HG02938 (cell line): Measurements from ENCODE around the gene SIRT1.
"Not testable (repeated sequence)": the region's sequence is repeated elsewhere in the genome, so short reads cannot be mapped to it uniquely, and the experiment has no call there.

Experiments
- ATAC-seq: cut with Tn5 transposase; IDR thresholded peaks from one replicate; pipeline ENCODE4 v1.9.1; 2021; ENCODE audit warnings: mild to moderate bottlenecking, moderate library complexity; ENCODE audit not compliant: unreplicated experiment

Gene SIRT1

GRCh38 chr10:67943917-67944316 is 59.5 kb downstream of the SIRT1 start:
- no peak for ATAC-seq

GRCh38 chr10:67955614-67956013 is 71.2 kb downstream of the SIRT1 start:
- ATAC-seq: no peak

- ATAC-seq: no peak
These were observed 75.5 kb downstream of the SIRT1 start for GRCh38 chr10:67959839-67960476.

- ATAC-seq: no peak
These were observed 81.0 kb downstream of the SIRT1 start for GRCh38 chr10:67965456-67965855.

GRCh38 chr10:67966035-67966434 is 81.6 kb downstream of the SIRT1 start:
- not testable (repeated sequence) for ATAC-seq
